ENCODE data around the gene DSCAM.

DSCAM gene

GRCh38 chr21:40416572-40416971 is 430.4 kb downstream of the DSCAM start:
- no peaks in the 10 kb centered on the region for H3K4me1 ChIP-seq (ENCODE audit: control insufficient read depth, low read depth, low read length)
- no peak overlapping the region for H3K4me2 ChIP-seq (ENCODE audit: low read length)
- no peak overlapping the region for H2AK5ac ChIP-seq (ENCODE audit: low read length)
- no peak overlapping the region for H4K5ac ChIP-seq (ENCODE audit: low read length)
- H2BK15ac ChIP-seq (replicated peaks; ENCODE audit: low read depth): no peak overlapping the region
- H3K9ac ChIP-seq (ENCODE audit: low read length): no peak overlapping the region
- no peaks in the 10 kb centered on the region for H3K27me3 ChIP-seq (ENCODE audit: insufficient read depth, low read length, poor library complexity)
- no peaks in the 10 kb centered on the region for H3K79me1 ChIP-seq (ENCODE audit: low read length)
- no peaks in the 10 kb centered on the region for H3K79me2 ChIP-seq (ENCODE audit: control insufficient read depth, insufficient read depth, low read length)
- no peak overlapping the region for H2BK120ac ChIP-seq (ENCODE audit: low read depth, low read length)
- no peak overlapping the region for H3K27ac ChIP-seq (ENCODE audit: low read depth, low read length)
- H4K8ac ChIP-seq (ENCODE audit: low read depth, low read length): no peak overlapping the region
- no peaks in the 10 kb centered on the region for H3K36me3 ChIP-seq (ENCODE audit: control insufficient read depth, insufficient read depth, low read length)
- no peak overlapping the region for H3K4me3 ChIP-seq (ENCODE audit: low read length)
- no peak for DNase-seq
- no peak overlapping the region for H3K23ac ChIP-seq (ENCODE audit: low read length)
- H3K4ac ChIP-seq (ENCODE audit: low read depth, low read length): no peak overlapping the region
- no peak overlapping the region for H3K56ac ChIP-seq (ENCODE audit: low read length)
- H2BK5ac ChIP-seq (ENCODE audit: low read length): no peak overlapping the region
- no peak overlapping the region for H3K18ac ChIP-seq (ENCODE audit: low read length)

GRCh38 chr21:40408561-40408960 is 438.4 kb downstream of the DSCAM start:
- Histone ChIP-seq H3K27me3 (ENCODE audit: insufficient read depth, low read length, poor library complexity) (no peaks in the 10 kb centered on the region), H2BK120ac (ENCODE audit: low read depth, low read length) (no peak overlapping the region), H3K79me1 (ENCODE audit: low read length) (no peaks in the 10 kb centered on the region), H3K4me1 (ENCODE audit: control insufficient read depth, low read depth, low read length) (no peaks in the 10 kb centered on the region), H3K36me3 (ENCODE audit: control insufficient read depth, insufficient read depth, low read length) (no peaks in the 10 kb centered on the region), H3K27ac (ENCODE audit: low read depth, low read length) (no peak overlapping the region), H3K56ac (ENCODE audit: low read length) (no peak overlapping the region), H3K9ac (ENCODE audit: low read length) (no peak overlapping the region), H2BK5ac (ENCODE audit: low read length) (no peak overlapping the region), H2BK15ac (replicated peaks; ENCODE audit: low read depth) (no peak overlapping the region), H3K79me2 (ENCODE audit: control insufficient read depth, insufficient read depth, low read length) (no peaks in the 10 kb centered on the region), H3K18ac (ENCODE audit: low read length) (no peak overlapping the region), H2AK5ac (ENCODE audit: low read length) (no peak overlapping the region), H3K23ac (ENCODE audit: low read length) (no peak overlapping the region), H3K4ac (ENCODE audit: low read depth, low read length) (no peak overlapping the region), H3K4me3 (ENCODE audit: low read length) (no peak overlapping the region), H4K5ac (ENCODE audit: low read length) (no peak overlapping the region), H3K4me2 (ENCODE audit: low read length) (no peak overlapping the region), H4K8ac (ENCODE audit: low read depth, low read length) (no peak overlapping the region)
- no peak for DNase-seq
- WGBS (ENCODE audit: extremely low coverage, insufficient coverage, low lambda C conversion rate): no CpG with 5 or more reads among the region's 5 CpGs

- H2BK5ac ChIP-seq (ENCODE audit: low read length): no peak overlapping the region
- H3K23ac ChIP-seq (ENCODE audit: low read length): no peak overlapping the region
- no peak overlapping the region for H3K4me3 ChIP-seq (ENCODE audit: low read length)
- H3K4ac ChIP-seq (ENCODE audit: low read depth, low read length): no peak overlapping the region
- no peaks in the 10 kb centered on the region for H3K79me1 ChIP-seq (ENCODE audit: low read length)
- no peak overlapping the region for H3K4me2 ChIP-seq (ENCODE audit: low read length)
- H2BK120ac ChIP-seq (ENCODE audit: low read depth, low read length): no peak overlapping the region
- H2AK5ac ChIP-seq (ENCODE audit: low read length): no peak overlapping the region
- no peaks in the 10 kb centered on the region for H3K79me2 ChIP-seq (ENCODE audit: control insufficient read depth, insufficient read depth, low read length)
- no peak overlapping the region for H2BK15ac ChIP-seq (replicated peaks; ENCODE audit: low read depth)
- no peak overlapping the region for H3K18ac ChIP-seq (ENCODE audit: low read length)
- no peak overlapping the region for H3K27ac ChIP-seq (ENCODE audit: low read depth, low read length)
- no CpG with 5 or more reads among the region's 3 CpGs for WGBS (ENCODE audit: extremely low coverage, insufficient coverage, low lambda C conversion rate)
- H3K27me3 ChIP-seq (ENCODE audit: insufficient read depth, low read length, poor library complexity): no peaks in the 10 kb centered on the region
- no peak overlapping the region for H3K56ac ChIP-seq (ENCODE audit: low read length)
- no peak overlapping the region for H4K5ac ChIP-seq (ENCODE audit: low read length)
- H4K8ac ChIP-seq (ENCODE audit: low read depth, low read length): no peak overlapping the region
- no peaks in the 10 kb centered on the region for H3K4me1 ChIP-seq (ENCODE audit: control insufficient read depth, low read depth, low read length)
- H3K36me3 ChIP-seq (ENCODE audit: control insufficient read depth, insufficient read depth, low read length): no peaks in the 10 kb centered on the region
- H3K9ac ChIP-seq (ENCODE audit: low read length): no peak overlapping the region
- no peak for DNase-seq
These were observed 442.6 kb downstream of the DSCAM start for GRCh38 chr21:40404396-40404800.

GRCh38 chr21:40402884-40403582 is 443.9 kb downstream of the DSCAM start:
- no peaks in the 10 kb centered on the region for H3K36me3 ChIP-seq (ENCODE audit: control insufficient read depth, insufficient read depth, low read length)

GRCh38 chr21:40395732-40396131 is 451.2 kb downstream of the DSCAM start:
- Histone ChIP-seq H2BK5ac (ENCODE audit: low read length) (no peak overlapping the region), H3K27me3 (ENCODE audit: insufficient read depth, low read length, poor library complexity) (no peaks in the 10 kb centered on the region), H2BK120ac (ENCODE audit: low read depth, low read length) (no peak overlapping the region), H3K23ac (ENCODE audit: low read length) (no peak overlapping the region), H3K79me2 (ENCODE audit: control insufficient read depth, insufficient read depth, low read length) (no peaks in the 10 kb centered on the region), H3K4ac (ENCODE audit: low read depth, low read length) (no peak overlapping the region), H3K9ac (ENCODE audit: low read length) (no peak overlapping the region), H2AK5ac (ENCODE audit: low read length) (no peak overlapping the region), H2BK15ac (replicated peaks; ENCODE audit: low read depth) (no peak overlapping the region), H3K56ac (ENCODE audit: low read length) (no peak overlapping the region), H3K36me3 (ENCODE audit: control insufficient read depth, insufficient read depth, low read length) (no peaks in the 10 kb centered on the region), H3K79me1 (ENCODE audit: low read length) (no peaks in the 10 kb centered on the region), H4K8ac (ENCODE audit: low read depth, low read length) (no peak overlapping the region), H4K5ac (ENCODE audit: low read length) (no peak overlapping the region), H3K27ac (ENCODE audit: low read depth, low read length) (no peak overlapping the region), H3K4me3 (ENCODE audit: low read length) (no peak overlapping the region), H3K18ac (ENCODE audit: low read length) (no peak overlapping the region), H3K4me1 (ENCODE audit: control insufficient read depth, low read depth, low read length) (no peaks in the 10 kb centered on the region), H3K4me2 (ENCODE audit: low read length) (no peak overlapping the region)
- DNase-seq: no peak
- no CpG with 5 or more reads among the region's 7 CpGs for WGBS (ENCODE audit: extremely low coverage, insufficient coverage, low lambda C conversion rate)

More at GRCh38 chr21:40402884-40403582, 443.9 kb downstream of the DSCAM start:
- no peak overlapping the region for H3K4me3 ChIP-seq (ENCODE audit: low read length)
- H3K9ac ChIP-seq (ENCODE audit: low read length): no peak overlapping the region
- no peak overlapping the region for H3K56ac ChIP-seq (ENCODE audit: low read length)
- no peak overlapping the region for H3K4me2 ChIP-seq (ENCODE audit: low read length)
- DNase-seq: no peak
- H3K18ac ChIP-seq (ENCODE audit: low read length): no peak overlapping the region
- H2BK15ac ChIP-seq (replicated peaks; ENCODE audit: low read depth): no peak overlapping the region
- no CpG with 5 or more reads among the region's 2 CpGs for WGBS (ENCODE audit: extremely low coverage, insufficient coverage, low lambda C conversion rate)
- no peak overlapping the region for H4K5ac ChIP-seq (ENCODE audit: low read length)
- no peak overlapping the region for H3K27ac ChIP-seq (ENCODE audit: low read depth, low read length)
- H3K79me1 ChIP-seq (ENCODE audit: low read length): no peaks in the 10 kb centered on the region
- no peak overlapping the region for H2AK5ac ChIP-seq (ENCODE audit: low read length)
- H3K4me1 ChIP-seq (ENCODE audit: control insufficient read depth, low read depth, low read length): no peaks in the 10 kb centered on the region
- H4K8ac ChIP-seq (ENCODE audit: low read depth, low read length): no peak overlapping the region
- H3K27me3 ChIP-seq (ENCODE audit: insufficient read depth, low read length, poor library complexity): no peaks in the 10 kb centered on the region
- no peak overlapping the region for H3K23ac ChIP-seq (ENCODE audit: low read length)
- H3K79me2 ChIP-seq (ENCODE audit: control insufficient read depth, insufficient read depth, low read length): no peaks in the 10 kb centered on the region
- H2BK120ac ChIP-seq (ENCODE audit: low read depth, low read length): no peak overlapping the region
- H3K4ac ChIP-seq (ENCODE audit: low read depth, low read length): no peak overlapping the region
- no peak overlapping the region for H2BK5ac ChIP-seq (ENCODE audit: low read length)

GRCh38 chr21:40393066-40393465 is 453.9 kb downstream of the DSCAM start:
- no peak overlapping the region for H2BK120ac ChIP-seq (ENCODE audit: low read depth, low read length)
- no peak overlapping the region for H4K8ac ChIP-seq (ENCODE audit: low read depth, low read length)
- no peak overlapping the region for H3K4me3 ChIP-seq (ENCODE audit: low read length)
- no peak overlapping the region for H3K18ac ChIP-seq (ENCODE audit: low read length)
- no peaks in the 10 kb centered on the region for H3K79me1 ChIP-seq (ENCODE audit: low read length)
- H4K5ac ChIP-seq (ENCODE audit: low read length): no peak overlapping the region
- no peak overlapping the region for H2AK5ac ChIP-seq (ENCODE audit: low read length)
- H3K79me2 ChIP-seq (ENCODE audit: control insufficient read depth, insufficient read depth, low read length): no peaks in the 10 kb centered on the region
- H3K56ac ChIP-seq (ENCODE audit: low read length): no peak overlapping the region
- H2BK5ac ChIP-seq (ENCODE audit: low read length): no peak overlapping the region
- no peak overlapping the region for H3K27ac ChIP-seq (ENCODE audit: low read depth, low read length)
- no peaks in the 10 kb centered on the region for H3K4me1 ChIP-seq (ENCODE audit: control insufficient read depth, low read depth, low read length)
- no peaks in the 10 kb centered on the region for H3K27me3 ChIP-seq (ENCODE audit: insufficient read depth, low read length, poor library complexity)
- no peaks in the 10 kb centered on the region for H3K36me3 ChIP-seq (ENCODE audit: control insufficient read depth, insufficient read depth, low read length)
- no peak overlapping the region for H3K9ac ChIP-seq (ENCODE audit: low read length)
- no peak overlapping the region for H3K4me2 ChIP-seq (ENCODE audit: low read length)
- no peak overlapping the region for H3K4ac ChIP-seq (ENCODE audit: low read depth, low read length)
- DNase-seq: no peak
- no peak overlapping the region for H2BK15ac ChIP-seq (replicated peaks; ENCODE audit: low read depth)
- no CpG with 5 or more reads among the region's 5 CpGs for WGBS (ENCODE audit: extremely low coverage, insufficient coverage, low lambda C conversion rate)
- no peak overlapping the region for H3K23ac ChIP-seq (ENCODE audit: low read length)
